Lower lobe of right lung (tissue), 2 donors: ENCODE measurements around the gene RNPEP. TPM values are rescaled to one million over a fixed set of nuclear protein-coding genes. Genes with fewer than 3 reads are reported as not detected.

Source experiments
- ATAC-seq, 2 donors: fragments of 200-7000 bp; cut with Tn5 transposase; one replicate each; pipeline ENCODE4 v1.9.1; 2020 to 2022; ENCODE audit warnings: mild to moderate bottlenecking in 2 of 2, moderate library complexity in 2 of 2
- DNase-seq: peaks from one replicate; pipeline ENCODE4 v3.0.0-alpha.2; 2020
- H3K27ac ChIP-seq: fragments of 200-600 bp; one replicate; pipeline ENCODE4 v1.8.0; 2022
- H3K27me3 ChIP-seq: fragments of 200-600 bp; one replicate; pipeline ENCODE4 v1.8.0; 2022; ENCODE audit warnings: low read depth
- H3K36me3 ChIP-seq: fragments of 200-600 bp; one replicate; pipeline ENCODE4 v1.8.0; 2022; ENCODE audit warnings: mild to moderate bottlenecking
- H3K4me1 ChIP-seq: fragments of 200-600 bp; one replicate; pipeline ENCODE4 v1.8.0; 2022
- H3K4me3 ChIP-seq: fragments of 200-600 bp; one replicate; pipeline ENCODE4 v1.8.0; 2022; ENCODE audit warnings: mild to moderate bottlenecking
- H3K9me3 ChIP-seq: fragments of 200-600 bp; one replicate; pipeline ENCODE4 v1.8.0; 2022
- CTCF ChIP-seq: fragments of 200-600 bp; IDR thresholded peaks from one replicate; pipeline ENCODE4 v1.8.0; 2022; ENCODE audit warnings: antibody characterized with exemption, mild to moderate bottlenecking
- intact Hi-C: fragments of 100-400 bp; cut with DNase I; formaldehyde crosslinking; loops from one replicate; pipeline ENCODE4 v1.11.0; 2022
- total RNA-seq: library from RNA; stranded (reverse); fragmentation: NEBNext Ultra II Directional; extraction: Animal tissue kit (Norgen Biotek cat#: 25700); gene quantifications from one replicate; pipeline ENCODE4 v1.2.1, GENCODE V29; 2021
- donor health status: DM: no; HTN: yes; CAD: no; lungs with severe emphysema.

The RNPEP gene
- total RNA-seq, 1 donor from 2014 or later: 73.8 TPM

GRCh38 chr1:202012544-202013478 lies 30.4 kb downstream of the RNPEP start:
- Histone ChIP-seq H3K9me3 (no peaks in the 10 kb centered on the region), H3K36me3 (peaks cover 27% of the 10 kb centered on the region), H3K4me3 (peak overlapping the region; percentile 57), H3K27me3 (no peaks in the 10 kb centered on the region), H3K27ac (peak overlapping the region; percentile 83), H3K4me1 (peaks cover 15% of the 10 kb centered on the region)
- ATAC-seq (no peak), DNase-seq (no peak)
- intact Hi-C loops: no loop called here
- no peak for TF ChIP-seq CTCF

- H3K36me3 ChIP-seq: peaks cover 27% of the 10 kb centered on the region
- peaks cover 19% of the 10 kb centered on the region for H3K4me1 ChIP-seq
- ATAC-seq: no peak
- no peaks in the 10 kb centered on the region for H3K9me3 ChIP-seq
- H3K4me3 ChIP-seq: peak overlapping the region; percentile 57
- H3K27me3 ChIP-seq: no peaks in the 10 kb centered on the region
- intact Hi-C loops: no loop called here
- no peak for TF ChIP-seq CTCF
- no peak for DNase-seq
- no peak overlapping the region for H3K27ac ChIP-seq
These were observed 31.2 kb downstream of the RNPEP start for GRCh38 chr1:202013603-202014002.

- Histone ChIP-seq H3K4me3 (peak overlapping the region; percentile 57), H3K27ac (peak overlapping the region; percentile 5), H3K36me3 (peaks cover 27% of the 10 kb centered on the region), H3K27me3 (no peaks in the 10 kb centered on the region), H3K4me1 (peaks cover 18% of the 10 kb centered on the region), H3K9me3 (no peaks in the 10 kb centered on the region)
- DNase-seq (no peak), ATAC-seq (no peak)
- TF ChIP-seq CTCF: no peak
- intact Hi-C loops: no loop called here
These were observed 31.6 kb downstream of the RNPEP start for GRCh38 chr1:202014060-202014459.

GRCh38 chr1:202014915-202015661 lies 32.6 kb downstream of the RNPEP start:
- Histone ChIP-seq H3K36me3 (peaks cover 27% of the 10 kb centered on the region), H3K27me3 (no peaks in the 10 kb centered on the region), H3K27ac (peak overlapping the region; percentile 5), H3K9me3 (no peaks in the 10 kb centered on the region), H3K4me3 (peak overlapping the region; percentile 57), H3K4me1 (peaks cover 8% of the 10 kb centered on the region)
- ATAC-seq (no peak), DNase-seq (no peak)
- TF ChIP-seq CTCF: no peak
- intact Hi-C loops: no loop called here

GRCh38 chr1:202015662-202015937 lies 33.2 kb downstream of the RNPEP start:
- Histone ChIP-seq H3K4me1 (peaks cover 8% of the 10 kb centered on the region), H3K36me3 (peaks cover 27% of the 10 kb centered on the region), H3K27ac (no peak overlapping the region), H3K4me3 (no peak overlapping the region), H3K9me3 (no peaks in the 10 kb centered on the region), H3K27me3 (no peaks in the 10 kb centered on the region)
- intact Hi-C loops: no loop called here
- ATAC-seq: no peak
- TF ChIP-seq CTCF: no peak
- DNase-seq: no peak
